ENCODE measurements around the gene CTSS. TPM values are rescaled to one million over a fixed set of nuclear protein-coding genes. Genes with fewer than 3 reads are reported as not detected.

CTSS gene
- total RNA-seq, 3 donors from 2014 or later (not counting 1 experiment from before 2014, with no cell fraction given) = 169 to 245 (median 229) TPM

DNA sequence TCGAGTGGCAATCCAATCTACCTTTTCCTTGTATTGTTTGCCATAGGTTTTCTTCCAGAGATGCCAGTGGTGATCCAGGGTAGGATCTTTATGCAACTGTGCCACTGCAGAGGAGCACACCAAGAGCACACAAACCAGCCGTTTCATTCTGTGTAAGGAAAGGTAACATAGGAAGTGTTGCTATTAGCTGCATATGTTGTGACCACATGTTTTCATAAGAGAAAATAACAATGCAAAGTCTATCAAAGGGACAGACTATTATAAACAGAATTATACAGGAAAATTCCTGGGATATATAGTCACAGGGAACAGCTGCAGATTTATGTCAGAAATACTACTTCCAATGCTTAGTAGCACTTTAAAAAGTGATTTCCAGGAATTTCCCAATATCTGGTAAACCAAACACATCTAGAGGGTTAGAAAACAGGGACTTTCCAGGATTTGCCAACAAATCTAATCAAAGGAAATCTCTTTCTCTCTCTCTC is 919 bp downstream of the CTSS start:
- Mint-ChIP-seq H3K4me1 (peaks cover 43 to 45% of the 10 kb centered on the region in 2 donors), H3K4me3 (peak overlapping the region; percentile 99), H3K9me3 (no peaks in the 10 kb centered on the region), H3K36me3 (peaks cover 10% of the 10 kb centered on the region), H3K27me3 (ENCODE audit: low read depth in 2 of 2) (no peaks in the 10 kb centered on the region), H3K27ac (peak overlapping the region; percentile 97 to 98)
- Histone ChIP-seq H3K36me3 (ENCODE audit: control insufficient read depth, insufficient read depth, low read length) (peaks cover 12% of the 10 kb centered on the region), H3K4me1 (ENCODE audit: control insufficient read depth, insufficient read depth, low read length) (peaks cover 19% of the 10 kb centered on the region), H3K9me3 (ENCODE audit: control insufficient read depth, insufficient read depth, low read length) (no peaks in the 10 kb centered on the region), H3K4me3 (ENCODE audit: low read length) (peak overlapping the region; percentile 49), H3K27ac (ENCODE audit: low read length) (peak overlapping the region; percentile 74), H3K27me3 (ENCODE audit: control insufficient read depth, insufficient read depth, low read length) (no peaks in the 10 kb centered on the region)
- peak; percentile 73 to 75 (median 73) for ATAC-seq
- TF ChIP-seq, protein P1, sequence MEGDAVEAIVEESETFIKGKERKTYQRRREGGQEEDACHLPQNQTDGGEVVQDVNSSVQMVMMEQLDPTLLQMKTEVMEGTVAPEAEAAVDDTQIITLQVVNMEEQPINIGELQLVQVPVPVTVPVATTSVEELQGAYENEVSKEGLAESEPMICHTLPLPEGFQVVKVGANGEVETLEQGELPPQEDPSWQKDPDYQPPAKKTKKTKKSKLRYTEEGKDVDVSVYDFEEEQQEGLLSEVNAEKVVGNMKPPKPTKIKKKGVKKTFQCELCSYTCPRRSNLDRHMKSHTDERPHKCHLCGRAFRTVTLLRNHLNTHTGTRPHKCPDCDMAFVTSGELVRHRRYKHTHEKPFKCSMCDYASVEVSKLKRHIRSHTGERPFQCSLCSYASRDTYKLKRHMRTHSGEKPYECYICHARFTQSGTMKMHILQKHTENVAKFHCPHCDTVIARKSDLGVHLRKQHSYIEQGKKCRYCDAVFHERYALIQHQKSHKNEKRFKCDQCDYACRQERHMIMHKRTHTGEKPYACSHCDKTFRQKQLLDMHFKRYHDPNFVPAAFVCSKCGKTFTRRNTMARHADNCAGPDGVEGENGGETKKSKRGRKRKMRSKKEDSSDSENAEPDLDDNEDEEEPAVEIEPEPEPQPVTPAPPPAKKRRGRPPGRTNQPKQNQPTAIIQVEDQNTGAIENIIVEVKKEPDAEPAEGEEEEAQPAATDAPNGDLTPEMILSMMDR (IDR thresholded peaks at IDR 0.05) = no peak
- DNase-seq = peak in 1 of 2 donors; percentile 68
- 27% methylated on average over 2 of the region's 2 CpGs for WGBS (ENCODE audit: insufficient coverage)
- intact Hi-C loops (cut with micrococcal nuclease) = loop anchor here (10.0 kb wide), 1 partner anchor 200 kb away; no protein-coding TSS in a partner anchor

DNA sequence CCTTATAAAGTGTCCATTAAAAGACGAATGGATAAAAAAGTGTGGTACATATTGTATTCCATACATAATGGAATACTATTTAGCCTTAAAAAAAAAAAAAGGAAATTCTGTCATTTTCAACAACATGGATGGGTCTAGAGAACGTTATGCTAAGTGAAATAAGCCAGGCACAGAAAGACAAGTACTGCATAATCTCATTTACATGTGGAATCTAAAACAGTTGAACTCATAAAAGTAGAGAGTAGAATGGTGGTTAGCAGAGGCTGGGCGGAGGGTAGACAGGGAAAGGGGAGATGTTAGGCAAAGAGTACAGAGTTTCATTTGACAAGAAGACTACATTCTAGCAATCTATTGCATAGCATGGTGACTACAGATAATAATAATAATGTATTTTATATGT is 2.6 kb downstream of the CTSS start:
- no peak for ATAC-seq
- H3K27ac Mint-ChIP-seq = peak overlapping the region; percentile 41 to 61
- peaks cover 16% of the 10 kb centered on the region for H3K36me3 Mint-ChIP-seq

DNA sequence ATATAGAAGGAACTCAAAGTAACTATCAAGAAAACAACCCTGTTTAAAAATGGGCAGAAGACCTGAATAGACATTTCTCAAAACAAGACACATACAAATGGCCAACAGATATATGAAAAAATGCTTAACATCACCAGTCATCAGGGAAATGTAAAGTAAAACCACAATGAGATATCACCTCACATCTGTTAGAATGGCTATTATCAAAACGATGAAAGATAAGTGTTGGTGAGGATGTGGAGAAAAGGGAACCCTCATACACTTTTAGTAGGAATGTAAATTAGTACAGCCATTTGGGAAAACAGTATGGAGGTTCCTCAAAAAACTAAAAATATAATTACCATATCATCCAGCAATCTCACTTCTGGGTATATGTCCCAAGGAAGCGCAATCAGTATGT is 3.0 kb downstream of the CTSS start:
- Histone ChIP-seq H3K4me1 (ENCODE audit: control insufficient read depth, insufficient read depth, low read length) (peaks cover 19% of the 10 kb centered on the region), H3K9me3 (ENCODE audit: control insufficient read depth, insufficient read depth, low read length) (no peaks in the 10 kb centered on the region), H3K36me3 (ENCODE audit: control insufficient read depth, insufficient read depth, low read length) (peaks cover 21% of the 10 kb centered on the region), H3K27ac (ENCODE audit: low read length) (no peak overlapping the region), H3K27me3 (ENCODE audit: control insufficient read depth, insufficient read depth, low read length) (no peaks in the 10 kb centered on the region), H3K4me3 (ENCODE audit: low read length) (no peak overlapping the region)
- Mint-ChIP-seq H3K4me1 (peaks cover 45 to 54% of the 10 kb centered on the region in 2 donors), H3K4me3 (peak overlapping the region; percentile 77), H3K27me3 (ENCODE audit: low read depth in 2 of 2) (no peaks in the 10 kb centered on the region), H3K9me3 (no peaks in the 10 kb centered on the region), H3K36me3 (peaks cover 16% of the 10 kb centered on the region), H3K27ac (peak overlapping the region; percentile 41 to 61)
- 100% methylated on average over 1 of the region's 2 CpGs for WGBS (ENCODE audit: insufficient coverage)
- no peak for DNase-seq
- intact Hi-C loops (cut with micrococcal nuclease) = loop anchor here (10.0 kb wide), 1 partner anchor 198 kb away; no protein-coding TSS in a partner anchor
- no peak for ATAC-seq
- TF ChIP-seq, protein P1 (IDR thresholded peaks at IDR 0.05) = no peak

More for the DNA sequence above, 2.6 kb downstream of the CTSS start:
- H3K4me1 ChIP-seq (ENCODE audit: control insufficient read depth, insufficient read depth, low read length) = peaks cover 19% of the 10 kb centered on the region
- Mint-ChIP-seq H3K4me3 (peak overlapping the region; percentile 77), H3K27me3 (ENCODE audit: low read depth in 2 of 2) (no peaks in the 10 kb centered on the region), H3K4me1 (peaks cover 45 to 54% of the 10 kb centered on the region in 2 donors), H3K9me3 (no peaks in the 10 kb centered on the region)
- no peak for DNase-seq
- TF ChIP-seq, protein P1 (IDR thresholded peaks at IDR 0.05) = no peak
- no peaks in the 10 kb centered on the region for H3K9me3 ChIP-seq (ENCODE audit: control insufficient read depth, insufficient read depth, low read length)
- no peak overlapping the region for H3K4me3 ChIP-seq (ENCODE audit: low read length)
- intact Hi-C loops (cut with micrococcal nuclease) = loop anchor here (10.0 kb wide), 1 partner anchor 198 kb away; no protein-coding TSS in a partner anchor
- H3K27me3 ChIP-seq (ENCODE audit: control insufficient read depth, insufficient read depth, low read length) = no peaks in the 10 kb centered on the region
- 69% methylated on average over 2 of the region's 3 CpGs for WGBS (ENCODE audit: insufficient coverage)
- H3K27ac ChIP-seq (ENCODE audit: low read length) = no peak overlapping the region
- peaks cover 17% of the 10 kb centered on the region for H3K36me3 ChIP-seq (ENCODE audit: control insufficient read depth, insufficient read depth, low read length)

DNA sequence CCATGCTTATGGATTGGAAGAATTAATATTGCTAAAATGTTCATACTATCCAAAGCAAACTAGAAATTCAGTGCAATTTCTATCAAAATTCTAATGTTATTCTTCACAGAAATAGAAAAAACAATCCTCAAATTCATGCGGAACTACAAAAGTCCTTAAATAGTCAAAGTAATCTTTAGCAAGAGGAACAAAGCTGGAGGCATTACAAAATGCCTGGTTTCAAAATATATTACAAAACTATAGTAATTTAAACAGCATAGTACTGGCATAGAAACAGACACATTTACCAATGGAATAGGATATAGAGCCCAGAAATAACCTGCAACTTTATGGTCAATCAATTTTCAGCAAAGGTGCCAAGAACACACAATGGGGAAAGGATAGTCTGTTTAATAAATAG is 3.8 kb downstream of the CTSS start:
- Histone ChIP-seq H3K4me3 (ENCODE audit: low read length) (no peak overlapping the region), H3K27me3 (ENCODE audit: control insufficient read depth, insufficient read depth, low read length) (no peaks in the 10 kb centered on the region), H3K27ac (ENCODE audit: low read length) (no peak overlapping the region), H3K9me3 (ENCODE audit: control insufficient read depth, insufficient read depth, low read length) (no peaks in the 10 kb centered on the region), H3K4me1 (ENCODE audit: control insufficient read depth, insufficient read depth, low read length) (peaks cover 19% of the 10 kb centered on the region), H3K36me3 (ENCODE audit: control insufficient read depth, insufficient read depth, low read length) (peaks cover 29% of the 10 kb centered on the region)
- no peak overlapping the region for H3K4me3 Mint-ChIP-seq
- H3K9me3 Mint-ChIP-seq = no peaks in the 10 kb centered on the region
- H3K27me3 Mint-ChIP-seq (ENCODE audit: low read depth in 2 of 2) = no peaks in the 10 kb centered on the region
- TF ChIP-seq, protein P1 (IDR thresholded peaks at IDR 0.05) = no peak
- no peak for DNase-seq
- 100% methylated on average over 1 of the region's 1 CpG for WGBS (ENCODE audit: insufficient coverage)
- H3K36me3 Mint-ChIP-seq = peaks cover 16% of the 10 kb centered on the region
- H3K4me1 Mint-ChIP-seq = peaks cover 45 to 54% of the 10 kb centered on the region in 2 donors
- ATAC-seq = no peak
- H3K27ac Mint-ChIP-seq = no peak overlapping the region
- intact Hi-C loops (cut with micrococcal nuclease) = loop anchor here (10.0 kb wide), 1 partner anchor 197 kb away; no protein-coding TSS in a partner anchor
